PFSK-1 (cell line): ENCODE data around the gene METTL16.

ENCODE experiments used
- FOXP2 ChIP-seq: optimal IDR thresholded peaks from 2 replicates; pipeline ENCODE3; 2011; ENCODE audit warnings: borderline replicate concordance, control low read depth, inconsistent platforms; ENCODE audit not compliant: insufficient read depth; ENCODE audit errors: extremely low read length, extremely low read depth
- POLR2AphosphoS5 ChIP-seq: IDR thresholded peaks from 2 replicates; pipeline ENCODE4 v1.6.1; 2012; ENCODE audit warnings: low read depth, mild to moderate bottlenecking, control low read depth, low read length, moderate library complexity
- REST ChIP-seq, 2 experiments: IDR thresholded peaks; 2 replicates each; pipeline versions ENCODE4 v1.6.1 to v1.8.0; 2011 to 2012; ENCODE audit warnings: low read depth in 2 of 2, low read length in 2 of 2, control low read depth in 1 of 2, inconsistent platforms in 1 of 2, mild to moderate bottlenecking in 1 of 2, moderate library complexity in 1 of 2; ENCODE audit not compliant: insufficient read depth in 1 of 2
- SIN3A ChIP-seq: IDR thresholded peaks from 2 replicates; pipeline ENCODE4 v1.6.1; 2012; ENCODE audit warnings: mild to moderate bottlenecking, low read length, moderate library complexity, borderline replicate concordance; ENCODE audit not compliant: insufficient read depth
- TAF1 ChIP-seq: IDR thresholded peaks from 2 replicates; pipeline ENCODE4 v1.6.1; 2012; ENCODE audit warnings: low read length, control low read depth, borderline replicate concordance; ENCODE audit not compliant: insufficient read depth

DNA sequence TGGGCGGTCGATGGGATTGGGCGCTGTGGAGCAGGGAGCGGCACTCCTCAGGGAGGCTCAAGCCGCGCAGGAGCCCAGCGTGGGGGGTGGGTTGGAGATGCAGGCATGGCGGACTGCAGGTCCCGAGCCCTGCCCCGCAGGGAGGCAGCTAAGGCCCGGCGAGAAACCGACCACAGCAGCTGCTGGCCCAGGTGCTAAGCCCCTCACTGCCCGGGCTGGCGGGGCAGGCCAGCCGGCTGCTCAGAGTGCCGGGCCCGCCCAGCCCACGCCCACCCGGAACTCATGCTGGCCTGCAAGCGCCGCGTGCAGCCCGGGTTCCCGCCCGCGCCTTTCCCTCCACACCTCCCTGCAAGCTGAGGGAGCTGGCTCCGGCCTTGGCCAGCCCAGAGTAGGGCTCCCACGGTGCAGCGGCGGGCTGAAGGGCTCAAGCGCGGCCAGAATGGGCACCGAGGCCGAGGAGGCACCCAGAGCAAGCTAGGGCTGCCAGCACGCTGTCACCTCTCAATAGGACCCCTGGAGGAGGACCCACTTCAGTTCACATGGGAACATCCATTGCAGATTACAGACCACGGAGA is 20.5 kb upstream of the METTL16 start:
- TF ChIP-seq REST (IDR thresholded peaks at IDR 0.05; ENCODE audit: insufficient read depth in 1 of 2, low read depth in 2 of 2, low read length in 2 of 2) = no peak
- TF ChIP-seq POLR2AphosphoS5 = no peak
- no peak for TF ChIP-seq FOXP2
- TF ChIP-seq SIN3A = no peak
- TF ChIP-seq TAF1 = no peak
